RWPE2 (cell line): ENCODE data around the gene ITGB7.

Experiments used
- ATAC-seq: fragments of 200-7000 bp; cut with Tn5 transposase; 3 replicates; pipeline ENCODE4 v1.9.1; 2021; ENCODE audit warnings: low read depth
- DNase-seq: peaks from one replicate; pipeline ENCODE4 v3.0.0-alpha.2; 2020; ENCODE audit warnings: low spot score
- H3K27ac ChIP-seq: fragments of 450-650 bp; 2 replicates; pipeline ENCODE4 v1.5.1; 2017; ENCODE audit warnings: mild to moderate bottlenecking; ENCODE audit not compliant: poor library complexity, severe bottlenecking
- H3K27me3 ChIP-seq: fragments of 250-450 bp; sonication (Bioruptor Pico); 2 replicates; pipeline ENCODE4 v1.5.1; 2021; ENCODE audit warnings: mild to moderate bottlenecking, moderate library complexity; ENCODE audit not compliant: insufficient read depth, poor library complexity, severe bottlenecking
- H3K36me3 ChIP-seq: fragments of 250-450 bp; sonication (Bioruptor Pico); 2 replicates; pipeline ENCODE4 v1.5.1; 2020; ENCODE audit warnings: low read depth, mild to moderate bottlenecking, moderate library complexity
- H3K4me1 ChIP-seq: fragments of 250-450 bp; sonication (Bioruptor Pico); 2 replicates; pipeline ENCODE4 v1.5.1; 2021; ENCODE audit warnings: mild to moderate bottlenecking, moderate library complexity; ENCODE audit not compliant: insufficient read depth, poor library complexity, severe bottlenecking
- H3K4me3 ChIP-seq: fragments of 250-450 bp; sonication (Bioruptor Pico); 2 replicates; pipeline ENCODE4 v1.5.1; 2021; ENCODE audit warnings: mild to moderate bottlenecking, moderate library complexity; ENCODE audit not compliant: severe bottlenecking
- H3K9me3 ChIP-seq: fragments of 250-450 bp; sonication (Bioruptor Pico); 2 replicates; pipeline ENCODE4 v1.5.1; 2021; ENCODE audit warnings: mild to moderate bottlenecking, moderate library complexity; ENCODE audit not compliant: severe bottlenecking
- TF ChIP-seq, protein P1 (sequence below): fragments of 450-650 bp; IDR thresholded peaks from one replicate; pipeline ENCODE4 v1.5.1; 2017; ENCODE audit warnings: mild to moderate bottlenecking, moderate library complexity; ENCODE audit not compliant: poor library complexity, severe bottlenecking

ITGB7 gene

DNA sequence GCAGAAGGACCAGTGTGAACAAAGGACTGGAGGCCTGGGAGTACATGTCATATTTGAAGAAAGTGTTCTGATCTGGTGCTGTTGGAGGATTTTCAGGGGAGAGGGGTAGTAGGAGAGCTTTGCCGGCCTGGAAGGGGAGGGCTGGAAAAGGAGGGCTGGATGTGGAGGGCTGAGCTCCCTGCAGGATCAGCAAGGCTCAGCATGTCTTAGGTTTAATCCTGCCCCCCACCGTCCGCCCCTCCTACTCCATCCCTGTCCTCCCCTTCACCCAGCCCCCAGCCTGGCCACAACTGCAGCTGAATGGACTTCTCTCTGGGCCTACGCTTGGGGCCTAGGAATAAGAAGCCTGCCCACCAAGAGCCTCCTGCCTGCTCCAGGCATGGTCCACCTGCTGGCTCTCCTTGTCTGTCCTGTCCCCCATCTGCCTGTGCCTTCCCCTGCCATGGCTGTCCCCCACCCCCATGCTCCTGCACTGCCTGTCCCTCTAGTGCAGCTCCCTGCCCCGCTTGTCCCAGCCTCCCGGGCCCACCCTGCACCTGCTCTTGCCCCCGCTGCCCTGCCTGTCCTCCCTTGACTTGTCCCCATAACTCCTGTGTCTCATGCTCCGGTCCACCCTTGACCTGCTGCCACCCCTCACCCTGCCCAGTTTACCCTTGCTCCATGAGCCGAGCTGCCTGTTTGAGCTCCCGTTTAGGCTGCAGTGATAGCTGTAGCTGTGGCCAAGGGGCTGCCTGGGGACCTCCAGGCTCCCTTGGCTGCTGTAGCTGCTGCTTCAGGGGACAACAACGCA, 34.8 kb upstream of the ITGB7 start:
- Histone ChIP-seq H3K27me3 (no peaks in the 10 kb centered on the region), H3K9me3 (no peaks in the 10 kb centered on the region), H3K4me1 (no peaks in the 10 kb centered on the region), H3K36me3 (no peaks in the 10 kb centered on the region), H3K27ac (no peak overlapping the region), H3K4me3 (no peak overlapping the region)
- DNase-seq, result no peak
- TF ChIP-seq, protein P1, sequence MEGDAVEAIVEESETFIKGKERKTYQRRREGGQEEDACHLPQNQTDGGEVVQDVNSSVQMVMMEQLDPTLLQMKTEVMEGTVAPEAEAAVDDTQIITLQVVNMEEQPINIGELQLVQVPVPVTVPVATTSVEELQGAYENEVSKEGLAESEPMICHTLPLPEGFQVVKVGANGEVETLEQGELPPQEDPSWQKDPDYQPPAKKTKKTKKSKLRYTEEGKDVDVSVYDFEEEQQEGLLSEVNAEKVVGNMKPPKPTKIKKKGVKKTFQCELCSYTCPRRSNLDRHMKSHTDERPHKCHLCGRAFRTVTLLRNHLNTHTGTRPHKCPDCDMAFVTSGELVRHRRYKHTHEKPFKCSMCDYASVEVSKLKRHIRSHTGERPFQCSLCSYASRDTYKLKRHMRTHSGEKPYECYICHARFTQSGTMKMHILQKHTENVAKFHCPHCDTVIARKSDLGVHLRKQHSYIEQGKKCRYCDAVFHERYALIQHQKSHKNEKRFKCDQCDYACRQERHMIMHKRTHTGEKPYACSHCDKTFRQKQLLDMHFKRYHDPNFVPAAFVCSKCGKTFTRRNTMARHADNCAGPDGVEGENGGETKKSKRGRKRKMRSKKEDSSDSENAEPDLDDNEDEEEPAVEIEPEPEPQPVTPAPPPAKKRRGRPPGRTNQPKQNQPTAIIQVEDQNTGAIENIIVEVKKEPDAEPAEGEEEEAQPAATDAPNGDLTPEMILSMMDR, result no peak
- no peak; the same call in 2 of the 3 replicates for ATAC-seq

DNA sequence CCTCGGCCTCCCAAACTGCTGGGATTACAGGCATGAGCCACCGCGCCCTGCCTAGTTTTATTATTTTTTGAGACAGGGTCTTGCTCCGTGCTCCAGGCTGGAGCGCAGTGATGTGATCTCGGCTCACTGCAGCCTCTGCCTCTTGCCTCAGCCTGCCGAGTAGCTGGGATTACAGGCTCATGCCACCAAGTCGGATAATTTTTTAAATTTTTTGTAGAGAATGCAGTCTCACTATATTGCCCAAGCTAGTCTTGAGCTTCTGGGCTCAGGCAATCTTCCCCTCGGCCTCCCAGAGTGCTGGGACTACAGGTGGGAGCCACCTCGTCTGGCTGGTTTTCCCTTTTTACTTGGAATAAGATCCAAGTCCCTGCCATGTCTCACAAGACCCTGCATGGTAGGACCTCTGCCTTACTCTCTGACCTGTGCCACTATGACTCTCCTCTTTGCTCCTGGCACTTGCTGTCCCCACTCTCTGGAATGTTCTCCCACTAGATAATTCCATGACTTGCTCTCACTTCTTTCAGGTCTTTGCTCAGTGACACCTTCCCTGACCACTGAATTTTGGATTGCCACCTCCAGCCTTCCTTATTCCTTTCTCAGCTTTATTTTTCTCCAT, 32.7 kb upstream of the ITGB7 start:
- no peak for ATAC-seq
- Histone ChIP-seq H3K27me3 (no peaks in the 10 kb centered on the region), H3K4me3 (no peak overlapping the region), H3K4me1 (no peaks in the 10 kb centered on the region), H3K9me3 (no peaks in the 10 kb centered on the region), H3K27ac (no peak overlapping the region), H3K36me3 (no peaks in the 10 kb centered on the region)
- TF ChIP-seq, protein P1, result no peak
- no peak for DNase-seq

DNA sequence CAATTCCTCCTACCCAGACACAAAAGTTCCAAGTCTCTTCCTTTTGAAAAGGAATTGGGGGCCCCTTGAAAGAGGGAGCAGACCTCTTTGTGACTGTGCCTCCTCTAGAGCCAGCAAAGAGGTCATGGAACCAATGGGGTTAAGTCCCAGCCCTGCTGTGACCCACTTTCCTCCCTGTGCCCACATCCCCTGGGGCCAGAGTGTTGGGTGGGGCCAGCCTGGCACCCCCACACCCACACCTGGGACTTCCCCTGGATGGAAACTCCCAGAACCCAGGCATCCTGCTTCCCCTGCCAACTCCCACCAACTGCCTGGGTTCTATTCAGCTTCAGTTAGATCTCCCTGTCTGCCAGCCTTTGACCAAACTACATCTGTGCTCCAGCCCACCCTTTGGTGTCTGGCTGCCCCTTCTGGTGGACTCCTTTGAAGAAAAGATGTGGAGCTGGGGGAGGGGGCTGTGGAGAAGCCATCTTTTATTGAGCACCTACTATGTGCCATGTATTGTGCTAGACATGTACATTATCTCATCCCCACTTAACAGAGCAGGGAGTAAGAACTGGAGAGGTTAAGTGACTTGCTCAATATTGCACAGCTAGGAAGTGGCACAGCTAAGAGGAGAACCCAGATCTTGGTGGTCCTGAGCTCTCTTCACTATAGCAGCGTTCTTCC, 29.5 kb upstream of the ITGB7 start:
- no peak for DNase-seq
- no peaks in the 10 kb centered on the region for H3K36me3 ChIP-seq
- no peaks in the 10 kb centered on the region for H3K27me3 ChIP-seq
- TF ChIP-seq, protein P1, result no peak
- H3K4me3 ChIP-seq, result no peak overlapping the region
- no peak for ATAC-seq
- peaks cover 10% of the 10 kb centered on the region for H3K4me1 ChIP-seq
- no peak overlapping the region for H3K27ac ChIP-seq
- H3K9me3 ChIP-seq, result no peaks in the 10 kb centered on the region

DNA sequence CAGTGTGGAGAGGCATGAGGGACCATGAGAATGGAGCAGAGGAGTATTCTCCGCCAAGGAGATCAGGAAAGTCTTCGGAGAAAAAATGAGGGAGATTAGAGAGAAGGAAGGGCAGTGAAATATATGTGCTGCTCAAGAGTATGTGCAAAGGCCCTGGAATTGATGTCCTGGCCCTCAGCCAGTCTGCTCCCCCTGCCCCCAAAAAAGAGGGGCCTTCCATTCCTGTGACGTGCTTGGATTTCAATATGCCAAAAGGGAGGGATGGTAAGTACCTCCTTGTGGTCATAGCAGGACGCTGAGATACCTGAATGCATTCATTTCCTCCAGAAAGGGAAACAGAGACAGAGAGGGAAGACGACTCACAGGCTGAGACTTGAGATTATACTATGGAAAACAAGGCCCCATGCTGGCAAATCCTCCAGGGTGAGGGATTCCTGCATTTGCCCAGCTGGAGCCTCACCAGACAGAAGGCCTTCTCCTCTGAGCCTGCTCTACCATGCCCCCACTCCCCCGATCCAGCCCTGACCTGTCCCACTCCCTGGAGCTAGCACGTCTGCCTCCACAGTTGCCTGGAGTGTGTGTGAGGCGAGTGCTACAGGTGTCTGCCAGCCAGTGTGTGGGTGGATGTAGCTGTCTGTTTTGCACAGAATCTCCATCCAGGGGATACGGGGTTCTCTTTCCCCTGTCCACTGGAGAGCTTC, 28.8 kb upstream of the ITGB7 start:
- TF ChIP-seq, protein P1, result no peak
- Histone ChIP-seq H3K27me3 (no peaks in the 10 kb centered on the region), H3K36me3 (no peaks in the 10 kb centered on the region), H3K27ac (no peak overlapping the region), H3K4me1 (peaks cover 14% of the 10 kb centered on the region), H3K9me3 (no peaks in the 10 kb centered on the region), H3K4me3 (no peak overlapping the region)
- no peak for ATAC-seq
- DNase-seq, result no peak
